NCI-H1694 (cell line): Measurements from ENCODE around the gene EFCC1.

Experiments
- DNase-seq: peaks from one replicate; lab custom pipeline; 2025; lab: John Stamatoyannopoulos, UW

EFCC1 gene

GRCh38 chr3:129032716-129033115, 31.6 kb downstream of the EFCC1 start:
- no peak for DNase-seq

- no peak for DNase-seq
Observed at GRCh38 chr3:129033151-129033550, 32.0 kb downstream of the EFCC1 start.

GRCh38 chr3:129033633-129034321, 32.7 kb downstream of the EFCC1 start:
- DNase-seq = no peak

GRCh38 chr3:129034642-129035041, 33.5 kb downstream of the EFCC1 start:
- DNase-seq = no peak

- DNase-seq = no peak
Observed at GRCh38 chr3:129035360-129036221, 34.5 kb downstream of the EFCC1 start.

- DNase-seq = no peak
Observed at GRCh38 chr3:129036222-129037092, 35.4 kb downstream of the EFCC1 start.

GRCh38 chr3:129037093-129037419, 36.0 kb downstream of the EFCC1 start:
- no peak for DNase-seq

GRCh38 chr3:129038121-129038855, 37.2 kb downstream of the EFCC1 start:
- no peak for DNase-seq

- peak; percentile 72 for DNase-seq
Observed at GRCh38 chr3:129039271-129040038, 38.4 kb downstream of the EFCC1 start.

- DNase-seq = no peak
Observed at GRCh38 chr3:129040039-129040336, 38.9 kb downstream of the EFCC1 start.

- no peak for DNase-seq
Observed at GRCh38 chr3:129040579-129041300, 39.6 kb downstream of the EFCC1 start.

GRCh38 chr3:129045675-129046036, 44.6 kb downstream of the EFCC1 start:
- DNase-seq = no peak

GRCh38 chr3:129046037-129046731, 45.1 kb downstream of the EFCC1 start:
- no peak for DNase-seq

GRCh38 chr3:129046732-129047552, 45.8 kb downstream of the EFCC1 start:
- DNase-seq = no peak

GRCh38 chr3:129047553-129047839, 46.4 kb downstream of the EFCC1 start:
- no peak for DNase-seq

- no peak for DNase-seq
Observed at GRCh38 chr3:129050556-129051295, 49.6 kb downstream of the EFCC1 start.

GRCh38 chr3:129051871-129052340, 50.8 kb downstream of the EFCC1 start:
- DNase-seq = no peak

GRCh38 chr3:129052675-129053074, 51.6 kb downstream of the EFCC1 start:
- DNase-seq = peak; percentile 42
